Activated naive CD8-positive, alpha-beta T cell treated with anti-CD3 and anti-CD28 coated beads, Interleukin-2, amount 50 U/mL, for 16 hours (primary cell): ENCODE results near the gene OPCML.

Experiments used
- DNase-seq: peaks from one replicate; pipeline ENCODE4 v3.0.0-alpha.2; 2020; ENCODE audit warnings: low read depth, low spot score

OPCML gene

GRCh38 chr11:132853886-132854285 lies 678.4 kb downstream of the OPCML start:
- DNase-seq: no peak

DNA sequence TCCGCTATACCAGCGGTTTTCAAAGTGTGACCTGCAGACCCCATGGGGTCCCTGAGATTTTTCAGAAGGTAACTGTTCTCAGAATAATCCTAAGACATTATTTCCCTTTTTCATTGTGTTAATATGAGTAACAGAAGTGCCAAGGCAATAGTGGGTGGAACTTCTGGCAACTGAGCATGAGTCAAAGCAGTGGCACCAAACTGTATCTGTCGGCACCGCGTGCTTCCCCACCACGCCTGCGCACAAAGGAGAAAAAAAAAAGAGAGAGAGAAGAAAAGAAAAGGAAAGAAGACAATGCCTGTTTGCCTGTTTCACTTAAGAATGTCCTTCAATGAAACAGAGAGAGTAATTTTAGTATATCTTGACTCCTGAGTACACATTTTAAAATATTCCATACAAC lies 679.9 kb downstream of the OPCML start:
- DNase-seq: no peak

DNA sequence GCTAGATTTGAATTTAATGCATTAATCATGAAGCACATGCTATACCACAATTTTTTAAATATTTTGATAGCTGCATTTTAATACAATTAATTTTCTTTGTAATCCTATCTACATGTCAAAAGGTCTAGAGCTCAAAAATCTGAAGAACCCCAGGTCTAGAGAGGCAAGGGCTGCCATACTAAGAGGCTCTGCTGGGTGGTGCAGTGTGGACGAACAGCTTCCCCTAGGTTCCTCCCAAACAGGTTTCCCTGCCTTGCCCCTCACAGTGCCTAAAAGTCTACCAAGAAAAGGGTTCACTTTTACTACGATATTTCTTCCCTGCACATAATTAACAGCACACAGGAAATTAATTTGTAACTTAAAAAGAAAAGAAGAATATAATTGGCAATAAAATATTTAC lies 681.1 kb downstream of the OPCML start:
- DNase-seq: no peak

- no peak for DNase-seq
These were observed 682.0 kb downstream of the OPCML start for GRCh38 chr11:132850266-132850665.

- DNase-seq: no peak
These were observed 684.0 kb downstream of the OPCML start for GRCh38 chr11:132848336-132848735.

DNA sequence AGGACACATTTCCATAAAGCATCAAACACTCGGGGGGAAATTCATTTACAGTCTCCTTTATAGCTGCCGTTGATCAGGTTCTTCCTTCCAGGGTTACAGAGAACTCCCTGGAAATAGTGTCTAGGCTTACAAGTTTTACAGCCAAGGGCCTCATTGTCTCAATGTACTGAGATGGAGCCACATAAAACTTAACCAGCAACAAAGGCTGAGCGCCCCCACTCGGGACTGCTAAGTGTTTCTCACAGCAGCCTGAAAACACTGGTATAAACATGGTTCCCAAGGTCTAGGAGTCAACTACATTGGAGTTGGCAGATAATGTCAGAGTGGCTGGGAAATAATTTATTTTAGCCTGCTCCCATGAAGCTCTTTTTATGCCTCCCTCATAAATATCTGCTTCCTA lies 686.2 kb downstream of the OPCML start:
- DNase-seq: no peak

GRCh38 chr11:132844956-132845696 lies 687.2 kb downstream of the OPCML start:
- DNase-seq: no peak

GRCh38 chr11:132840660-132841059 lies 691.6 kb downstream of the OPCML start:
- no peak for DNase-seq

GRCh38 chr11:132840191-132840590 lies 692.1 kb downstream of the OPCML start:
- no peak for DNase-seq

DNA sequence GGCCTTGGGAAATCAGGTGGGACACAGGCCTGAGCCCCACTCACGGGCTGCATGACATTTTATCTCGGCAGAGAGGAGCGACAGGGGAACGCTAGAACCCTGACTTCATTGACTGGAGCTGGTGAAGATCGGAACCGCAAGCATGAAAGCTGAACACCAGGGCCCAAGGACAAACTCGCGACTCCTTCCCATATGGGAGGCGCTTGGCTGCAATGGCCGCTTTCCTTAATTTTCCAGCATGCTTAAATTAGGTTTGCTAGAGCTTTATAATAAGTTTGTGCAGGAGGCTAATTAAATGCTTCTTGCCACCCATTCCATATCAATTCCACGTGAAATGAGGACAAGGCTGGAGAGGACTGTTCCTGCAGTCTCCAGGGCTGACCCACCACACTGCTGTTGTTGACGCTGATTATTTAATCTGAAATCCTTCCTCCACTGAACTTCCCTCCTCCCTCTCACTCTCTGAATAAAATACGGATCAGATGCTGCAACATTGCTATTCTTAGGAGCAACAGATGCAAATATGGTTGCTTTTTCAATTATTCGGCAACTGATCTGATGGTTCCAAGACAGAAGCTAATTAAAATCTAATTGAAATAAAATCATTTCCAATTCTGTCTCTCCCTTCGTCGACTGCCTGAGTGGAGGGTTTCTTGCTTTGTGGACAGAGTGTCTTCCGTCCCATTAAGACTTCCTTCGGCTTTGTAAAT lies 692.9 kb downstream of the OPCML start:
- DNase-seq: no peak

DNA sequence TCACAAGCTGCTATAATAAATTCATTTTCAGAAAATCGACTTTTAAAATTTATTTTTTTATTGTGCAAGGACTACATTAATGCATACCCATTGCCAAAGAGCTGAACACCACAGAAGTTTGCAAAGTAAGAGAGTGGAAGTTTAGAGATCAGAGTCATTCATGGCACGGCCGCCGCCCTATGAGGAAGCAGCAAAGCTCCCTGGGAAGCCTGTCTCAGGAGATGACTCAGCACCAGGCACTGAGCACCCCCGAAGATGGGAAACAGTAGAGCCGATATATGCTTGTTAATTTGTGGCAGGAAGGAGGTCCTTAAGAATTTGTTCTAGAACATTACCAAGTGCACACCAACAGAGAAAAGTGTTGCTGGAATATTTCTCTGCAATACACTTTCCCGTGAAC lies 693.7 kb downstream of the OPCML start:
- no peak for DNase-seq

DNA sequence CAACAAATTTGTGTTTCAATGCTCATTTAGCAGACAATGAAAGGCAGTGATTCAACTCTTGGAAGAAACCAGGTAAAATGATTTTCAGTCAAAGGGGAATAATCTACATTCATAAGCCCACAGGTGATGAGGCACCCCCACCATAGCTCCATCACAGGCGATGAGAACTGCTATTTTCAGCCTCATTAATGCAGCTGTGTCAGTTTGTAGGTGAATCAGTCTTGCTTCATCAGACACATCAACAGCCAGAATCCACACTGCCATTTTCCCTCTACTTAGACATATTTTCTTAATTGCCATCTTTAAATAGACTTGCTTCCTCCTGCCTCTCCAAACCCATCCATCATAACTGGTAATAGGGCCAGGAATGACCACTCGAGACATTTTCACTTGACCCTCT lies 701.0 kb downstream of the OPCML start:
- DNase-seq: no peak

- no peak for DNase-seq
These were observed 707.7 kb downstream of the OPCML start for GRCh38 chr11:132824642-132825041.

DNA sequence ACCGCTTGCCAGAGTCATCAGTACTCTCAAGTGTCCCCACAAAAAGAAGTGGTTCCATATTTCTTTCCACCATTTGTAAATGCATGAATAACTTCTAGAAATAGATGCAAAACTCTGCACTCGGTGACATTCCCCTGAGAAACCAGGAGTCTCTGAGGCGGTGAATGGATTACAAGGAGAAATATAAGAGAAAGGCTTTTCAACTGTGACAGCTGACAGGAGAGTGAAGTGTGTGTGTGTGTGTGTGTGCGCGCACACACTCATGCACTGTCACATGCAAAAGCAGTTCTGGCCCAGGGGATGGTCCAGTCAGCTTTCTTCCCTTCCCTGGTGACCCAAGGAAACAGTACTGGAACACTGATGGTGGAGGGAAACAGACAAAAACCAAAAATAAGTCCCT lies 710.0 kb downstream of the OPCML start:
- no peak for DNase-seq

DNA sequence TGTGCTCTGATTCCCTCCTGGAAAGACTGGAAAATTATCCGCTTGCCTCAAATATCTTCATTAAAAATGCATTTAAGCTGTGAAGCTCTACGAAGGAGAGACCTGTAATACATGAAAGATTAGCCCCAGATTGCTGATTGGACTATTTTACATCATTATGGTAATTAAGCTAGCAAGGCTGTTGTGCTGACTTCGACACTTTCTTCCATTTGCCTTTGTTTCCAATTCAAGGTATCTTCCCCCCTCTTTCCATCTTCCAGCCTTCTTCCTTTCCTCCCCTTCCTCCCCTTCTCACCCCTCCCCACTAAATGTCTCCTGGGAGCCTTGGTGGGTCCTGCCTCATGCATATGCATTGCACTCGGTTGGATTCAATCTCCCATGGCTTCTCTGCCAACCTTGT lies 710.8 kb downstream of the OPCML start:
- no peak for DNase-seq

GRCh38 chr11:132821014-132821413 lies 711.3 kb downstream of the OPCML start:
- no peak for DNase-seq

DNA sequence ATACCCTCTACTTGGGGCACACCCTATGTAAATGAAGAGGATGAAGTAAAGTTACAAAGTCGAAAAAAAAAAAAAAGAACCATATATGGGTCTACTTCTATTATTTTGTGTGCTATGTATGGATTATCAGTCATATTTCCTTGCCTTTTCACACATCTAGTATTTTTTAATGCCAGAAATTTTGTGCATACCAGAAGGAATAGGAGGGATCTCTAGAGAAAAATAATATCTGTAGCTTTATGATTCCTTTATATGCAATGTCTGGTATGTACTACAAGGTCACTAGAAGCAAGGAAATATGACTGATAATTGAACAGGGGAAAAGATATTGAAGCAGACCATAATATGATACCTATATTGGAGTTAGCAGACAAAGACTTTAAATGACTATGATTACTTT lies 713.4 kb downstream of the OPCML start:
- no peak for DNase-seq

GRCh38 chr11:132817387-132817786 lies 714.9 kb downstream of the OPCML start:
- DNase-seq: no peak

DNA sequence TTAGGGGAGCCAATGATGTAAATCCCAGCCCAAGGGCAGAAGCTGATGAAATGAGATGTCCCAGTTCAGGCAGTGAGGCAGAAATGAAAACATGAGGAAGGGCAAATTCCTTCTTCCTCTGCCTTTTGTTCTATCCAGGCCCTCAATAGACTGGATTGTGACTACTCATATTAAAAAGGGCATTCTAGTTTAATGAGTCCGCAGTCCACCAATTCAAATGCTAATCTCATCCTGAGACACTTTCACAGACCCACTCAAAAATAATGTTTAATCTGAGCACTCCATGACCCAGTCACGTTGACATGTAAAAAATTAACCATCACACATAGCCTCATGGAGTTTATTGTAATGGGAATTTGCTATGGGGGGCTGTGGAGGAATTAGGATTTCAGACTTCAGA lies 717.9 kb downstream of the OPCML start:
- DNase-seq: no peak

GRCh38 chr11:132811649-132812048 lies 720.7 kb downstream of the OPCML start:
- DNase-seq: no peak

- no peak for DNase-seq
These were observed 723.2 kb downstream of the OPCML start for GRCh38 chr11:132809070-132809469.

- no peak for DNase-seq
These were observed 728.0 kb downstream of the OPCML start for GRCh38 chr11:132804258-132804657.

GRCh38 chr11:132803436-132803835 lies 728.9 kb downstream of the OPCML start:
- DNase-seq: no peak
